ENCODE measurements around the gene RBFOX2.

GRCh38 chr22:35688913-35689675, 339.5 kb downstream of the RBFOX2 start:
- TF ChIP-seq CTCF (IDR thresholded peaks at IDR 0.05) (no peak), ZFX (IDR thresholded peaks at IDR 0.05; ENCODE audit: borderline replicate concordance) (no peak)
